Bronchial epithelial cell (primary cell): ENCODE data around the gene NDUFA8. TPM values are rescaled to one million over a fixed set of nuclear protein-coding genes. Genes with fewer than 3 reads are reported as not detected.

Experiments used
- DNase-seq: peaks from one replicate; pipeline ENCODE4 v3.0.0-alpha.2; 2010; ENCODE audit warnings: low read depth
- FAIRE-seq: peaks from 2 replicates; lab custom pipeline; 2011; peaks lifted over from hg19 to GRCh38; lab: Jason Lieb, UNC
- H3K27me3 ChIP-seq: 2 replicates; pipeline ENCODE4 v1.5.1; 2011; ENCODE audit warnings: low read length; ENCODE audit not compliant: control insufficient read depth, insufficient read depth
- H3K36me3 ChIP-seq: 2 replicates; pipeline ENCODE4 v1.5.1; 2011; ENCODE audit warnings: low read length; ENCODE audit not compliant: control insufficient read depth, insufficient read depth
- H3K4me3 ChIP-seq: 2 replicates; pipeline ENCODE4 v1.5.1; 2011; ENCODE audit warnings: mild to moderate bottlenecking, low read depth, low read length, control low read depth
- total RNA-seq: library from RNA; depleted of rRNA; stranded (reverse); fragments of >200 nt; gene quantifications from 2 replicates; pipeline ENCODE4 v1.2.1, GENCODE V29; 2014
- TF ChIP-seq, protein P1 (sequence below): IDR thresholded peaks from 2 replicates; pipeline ENCODE4 v1.5.1; 2011; ENCODE audit warnings: mild to moderate bottlenecking, moderate library complexity, low read length, control low read depth, inconsistent platforms; ENCODE audit not compliant: insufficient read depth, severe bottlenecking

Gene NDUFA8
- total RNA-seq, 1 donor from 2014 or later: 34.2 TPM

DNA sequence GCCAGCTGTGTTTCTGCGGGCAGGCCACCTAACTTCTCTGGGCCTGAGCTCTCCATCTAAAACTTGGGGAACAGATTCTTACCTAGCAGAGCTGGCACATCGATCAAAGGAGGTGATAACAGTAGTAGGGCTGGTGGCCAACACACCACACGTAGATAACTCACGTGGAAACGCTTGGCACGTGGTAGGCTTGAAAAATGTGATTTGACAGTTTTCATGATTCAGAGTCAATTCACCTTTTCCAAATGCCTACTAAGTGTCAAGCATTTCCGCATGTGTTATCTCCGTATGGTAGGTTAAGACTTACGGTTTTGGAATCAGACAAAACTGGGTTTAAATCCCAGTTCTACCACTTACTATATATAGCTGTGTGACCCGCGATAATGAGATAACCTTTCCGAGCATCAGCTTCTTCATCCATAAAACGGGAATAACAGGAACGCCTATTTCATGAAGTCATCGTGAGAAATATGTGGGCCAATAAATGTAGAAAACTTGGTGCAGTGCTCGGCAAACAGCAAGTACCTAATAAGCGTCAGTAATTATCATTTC, 25.5 kb downstream of the NDUFA8 start:
- FAIRE-seq (no peak), DNase-seq (no peak)
- Histone ChIP-seq H3K36me3 (no peaks in the 10 kb centered on the region), H3K27me3 (no peaks in the 10 kb centered on the region), H3K4me3 (no peak overlapping the region)
- TF ChIP-seq, protein P1, sequence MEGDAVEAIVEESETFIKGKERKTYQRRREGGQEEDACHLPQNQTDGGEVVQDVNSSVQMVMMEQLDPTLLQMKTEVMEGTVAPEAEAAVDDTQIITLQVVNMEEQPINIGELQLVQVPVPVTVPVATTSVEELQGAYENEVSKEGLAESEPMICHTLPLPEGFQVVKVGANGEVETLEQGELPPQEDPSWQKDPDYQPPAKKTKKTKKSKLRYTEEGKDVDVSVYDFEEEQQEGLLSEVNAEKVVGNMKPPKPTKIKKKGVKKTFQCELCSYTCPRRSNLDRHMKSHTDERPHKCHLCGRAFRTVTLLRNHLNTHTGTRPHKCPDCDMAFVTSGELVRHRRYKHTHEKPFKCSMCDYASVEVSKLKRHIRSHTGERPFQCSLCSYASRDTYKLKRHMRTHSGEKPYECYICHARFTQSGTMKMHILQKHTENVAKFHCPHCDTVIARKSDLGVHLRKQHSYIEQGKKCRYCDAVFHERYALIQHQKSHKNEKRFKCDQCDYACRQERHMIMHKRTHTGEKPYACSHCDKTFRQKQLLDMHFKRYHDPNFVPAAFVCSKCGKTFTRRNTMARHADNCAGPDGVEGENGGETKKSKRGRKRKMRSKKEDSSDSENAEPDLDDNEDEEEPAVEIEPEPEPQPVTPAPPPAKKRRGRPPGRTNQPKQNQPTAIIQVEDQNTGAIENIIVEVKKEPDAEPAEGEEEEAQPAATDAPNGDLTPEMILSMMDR: no peak

DNA sequence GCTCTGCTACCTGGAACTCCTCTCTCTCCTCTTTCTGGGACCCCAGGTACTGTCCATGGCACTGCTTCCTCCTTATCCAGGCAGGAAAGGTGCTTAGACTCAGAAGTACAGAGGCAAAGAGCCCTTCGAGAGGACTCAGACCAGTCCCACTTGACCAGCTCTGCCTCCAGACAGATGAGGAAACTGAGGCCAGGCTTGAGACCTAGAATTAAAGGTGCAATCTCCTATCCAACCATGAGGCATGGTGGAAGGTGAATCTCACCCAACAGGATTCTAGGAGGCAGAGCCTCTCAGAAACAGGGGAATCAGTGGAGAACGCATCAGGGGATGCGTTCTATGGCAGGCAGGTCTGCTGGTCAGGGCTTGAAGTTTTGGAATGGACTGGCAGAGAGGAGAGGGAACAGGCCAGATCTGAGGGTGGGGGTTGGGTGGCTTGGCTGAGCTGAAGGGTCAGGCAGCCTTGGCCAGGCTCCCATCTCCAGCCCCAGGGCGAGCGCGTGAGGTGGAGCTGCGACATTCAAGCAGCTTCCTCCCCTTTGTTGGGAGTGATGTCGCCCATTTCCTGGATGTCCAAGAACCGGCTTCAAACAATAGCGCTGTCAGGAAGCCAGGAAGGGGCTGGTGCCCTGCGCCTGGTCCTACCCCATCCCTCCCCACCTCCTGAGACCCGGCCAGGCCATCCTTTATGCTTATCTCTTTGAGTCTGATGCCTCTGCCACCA, 26.2 kb downstream of the NDUFA8 start:
- no peak for DNase-seq
- TF ChIP-seq, protein P1: no peak
- no peak for FAIRE-seq

DNA sequence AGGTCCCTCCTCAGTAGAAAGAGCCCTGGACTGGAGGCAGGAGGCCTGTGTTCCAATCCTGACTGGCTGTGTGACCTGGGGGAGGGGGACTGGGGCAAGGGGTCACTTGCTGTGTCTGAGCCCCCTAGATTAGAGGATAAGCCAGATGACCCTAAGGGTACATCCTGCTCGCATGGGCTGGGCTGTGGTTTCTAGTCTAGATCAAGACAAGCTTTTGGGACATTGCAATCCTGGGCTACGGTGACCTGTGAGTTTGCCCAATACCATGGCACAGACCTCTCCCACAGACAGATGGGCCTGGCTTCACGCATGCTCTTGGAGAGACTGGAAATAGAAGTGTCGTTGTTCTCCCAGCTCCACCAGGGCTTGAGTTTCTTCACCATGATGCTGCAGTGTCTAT, 27.0 kb downstream of the NDUFA8 start:
- no peak for FAIRE-seq
- no peak for DNase-seq
- Histone ChIP-seq H3K36me3 (no peaks in the 10 kb centered on the region), H3K4me3 (no peak overlapping the region), H3K27me3 (no peaks in the 10 kb centered on the region)
- TF ChIP-seq, protein P1: no peak

More for the DNA sequence above, 26.2 kb downstream of the NDUFA8 start:
- no peaks in the 10 kb centered on the region for H3K36me3 ChIP-seq
- H3K27me3 ChIP-seq: no peaks in the 10 kb centered on the region
- H3K4me3 ChIP-seq: no peak overlapping the region

DNA sequence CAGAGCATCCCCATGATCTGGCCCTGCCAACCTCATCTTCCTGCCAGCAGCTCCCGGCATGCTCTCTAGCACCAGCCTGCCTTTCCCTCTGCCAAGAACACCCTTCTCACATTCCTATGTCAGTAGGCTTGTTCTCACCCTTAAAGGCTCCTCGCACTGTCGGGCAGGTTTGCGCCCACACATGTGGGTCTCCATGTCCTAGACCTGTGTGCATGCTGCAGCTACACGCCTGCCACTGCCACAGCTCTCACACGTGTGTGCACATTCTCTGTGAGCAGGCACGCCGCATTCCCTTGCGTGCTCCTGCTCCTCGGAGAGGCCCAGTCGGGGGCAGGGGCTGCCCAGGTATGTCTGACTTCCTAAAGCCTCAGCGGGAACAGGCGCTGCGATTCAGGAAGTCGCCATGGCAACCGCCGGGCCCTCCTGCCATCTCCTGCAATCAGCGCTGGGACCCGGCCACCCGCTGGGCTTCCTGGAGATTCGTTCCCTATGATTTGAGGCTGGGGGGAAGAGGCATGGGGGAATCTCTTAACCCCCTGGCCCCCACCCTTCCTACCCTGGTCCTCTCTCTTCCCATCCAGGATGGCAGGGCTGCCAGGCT, 28.1 kb downstream of the NDUFA8 start:
- Histone ChIP-seq H3K4me3 (no peak overlapping the region), H3K27me3 (no peaks in the 10 kb centered on the region), H3K36me3 (no peaks in the 10 kb centered on the region)
- no peak for FAIRE-seq
- TF ChIP-seq, protein P1: no peak
- DNase-seq: peak; percentile 25

DNA sequence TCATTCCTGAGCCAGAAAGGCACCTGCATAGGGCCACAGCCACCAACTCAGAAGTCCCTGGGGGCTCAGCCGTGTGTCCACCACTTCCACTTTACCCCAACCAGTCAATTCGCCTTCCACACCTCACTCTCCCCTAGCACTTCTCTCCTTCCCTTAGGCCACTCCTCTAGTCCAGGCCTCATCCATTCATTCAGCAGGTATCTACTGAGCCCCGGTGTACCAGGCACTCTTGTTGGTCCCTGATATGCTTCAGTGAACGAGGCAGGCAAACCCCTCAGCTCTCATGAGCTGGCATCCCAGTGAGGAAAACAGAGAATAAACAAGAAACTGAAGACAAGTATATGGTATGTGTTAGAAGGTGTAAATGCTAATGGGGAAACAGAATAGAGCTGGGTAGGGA, 28.7 kb downstream of the NDUFA8 start:
- Histone ChIP-seq H3K36me3 (no peaks in the 10 kb centered on the region), H3K4me3 (no peak overlapping the region), H3K27me3 (no peaks in the 10 kb centered on the region)
- no peak for FAIRE-seq
- TF ChIP-seq, protein P1: no peak
- no peak for DNase-seq
